HG03457 (cell line): Measurements from ENCODE around the gene CHST13.
"Not testable (repeated sequence)": the region's sequence is repeated elsewhere in the genome, so short reads cannot be mapped to it uniquely, and the experiment has no call there.

Experiments
- ATAC-seq: cut with Tn5 transposase; IDR thresholded peaks from one replicate; pipeline ENCODE4 v1.9.1; 2021; ENCODE audit warnings: moderate number of reproducible peaks; ENCODE audit not compliant: unreplicated experiment

CHST13 gene

GRCh38 chr3:126525091-126525852 is 1.3 kb downstream of the CHST13 start:
- no peak for ATAC-seq

GRCh38 chr3:126525853-126526667 is 2.1 kb downstream of the CHST13 start:
- no peak for ATAC-seq

- no peak for ATAC-seq
Observed at GRCh38 chr3:126526668-126527005, 2.7 kb downstream of the CHST13 start.

- ATAC-seq, result no peak
Observed at GRCh38 chr3:126527006-126527405, 3.1 kb downstream of the CHST13 start.

- no peak for ATAC-seq
Observed at GRCh38 chr3:126527455-126528211, 3.7 kb downstream of the CHST13 start.

- no peak for ATAC-seq
Observed at GRCh38 chr3:126528419-126528799, 4.5 kb downstream of the CHST13 start.

- no peak for ATAC-seq
Observed at GRCh38 chr3:126528800-126529541, 5.0 kb downstream of the CHST13 start.

- ATAC-seq, result no peak
Observed at GRCh38 chr3:126529585-126530170, 5.7 kb downstream of the CHST13 start.

- no peak for ATAC-seq
Observed at GRCh38 chr3:126530171-126531050, 6.5 kb downstream of the CHST13 start.

GRCh38 chr3:126531051-126531330 is 7.0 kb downstream of the CHST13 start:
- no peak for ATAC-seq

- no peak for ATAC-seq
Observed at GRCh38 chr3:126533506-126533905, 9.6 kb downstream of the CHST13 start.

- ATAC-seq, result not testable (repeated sequence)
Observed at GRCh38 chr3:126534716-126535115, 10.8 kb downstream of the CHST13 start.

GRCh38 chr3:126535636-126536035 is 11.7 kb downstream of the CHST13 start:
- no peak for ATAC-seq

GRCh38 chr3:126536126-126536525 is 12.2 kb downstream of the CHST13 start:
- no peak for ATAC-seq

GRCh38 chr3:126537116-126537729 is 13.3 kb downstream of the CHST13 start:
- ATAC-seq, result no peak

GRCh38 chr3:126537730-126538281 is 13.9 kb downstream of the CHST13 start:
- ATAC-seq, result no peak

- ATAC-seq, result no peak
Observed at GRCh38 chr3:126538316-126538715, 14.4 kb downstream of the CHST13 start.

GRCh38 chr3:126538966-126539365 is 15.0 kb downstream of the CHST13 start:
- no peak for ATAC-seq
